IPS-20b (cell line): ENCODE measurements around the gene GPR107.
A peak's percentile ranks its signal among the peaks of the same experiment; 100 is the strongest.

ENCODE experiments used
- H3K27ac ChIP-seq: one replicate; pipeline ENCODE4 v1.5.1; 2013; ENCODE audit warnings: low read length
- H3K27me3 ChIP-seq: 2 replicates; pipeline ENCODE4 v1.6.1; 2013; ENCODE audit warnings: mild to moderate bottlenecking, low read length, inconsistent platforms; ENCODE audit not compliant: insufficient read depth
- H3K36me3 ChIP-seq: 2 replicates; pipeline ENCODE4 v1.6.1; 2013; ENCODE audit warnings: low read depth, mild to moderate bottlenecking, inconsistent platforms, low read length, moderate library complexity; ENCODE audit not compliant: insufficient read depth
- H3K4me1 ChIP-seq: 2 replicates; pipeline ENCODE4 v1.6.1; 2013; ENCODE audit warnings: mild to moderate bottlenecking, control low read depth, inconsistent platforms, low read length, moderate library complexity; ENCODE audit not compliant: insufficient read depth
- H3K4me3 ChIP-seq: 2 replicates; pipeline ENCODE4 v1.5.1; 2013; ENCODE audit warnings: mild to moderate bottlenecking, low read length, inconsistent platforms
- H3K9ac ChIP-seq: 2 replicates; pipeline ENCODE4 v1.6.1; 2013; ENCODE audit warnings: low read depth, mild to moderate bottlenecking, inconsistent platforms, low read length, moderate library complexity
- H3K9me3 ChIP-seq: 2 replicates; pipeline ENCODE4 v1.6.1; 2013; ENCODE audit warnings: mild to moderate bottlenecking, low read depth, low read length, inconsistent platforms; ENCODE audit not compliant: insufficient read depth

GPR107 gene

GRCh38 chr9:130045725-130046450 is 7.8 kb upstream of the GPR107 start:
- Histone ChIP-seq H3K27ac (no peak overlapping the region), H3K36me3 (no peaks in the 10 kb centered on the region), H3K4me3 (no peak overlapping the region), H3K27me3 (peaks cover 22% of the 10 kb centered on the region), H3K9ac (no peak overlapping the region), H3K4me1 (peaks cover 11% of the 10 kb centered on the region; the same call in 1 of the 2 replicates), H3K9me3 (no peaks in the 10 kb centered on the region)

GRCh38 chr9:130049431-130050210 is 4.1 kb upstream of the GPR107 start:
- Histone ChIP-seq H3K4me1 (peaks cover 9% of the 10 kb centered on the region; the same call in 1 of the 2 replicates), H3K9me3 (no peaks in the 10 kb centered on the region), H3K9ac (no peak overlapping the region), H3K36me3 (no peaks in the 10 kb centered on the region), H3K4me3 (no peak overlapping the region), H3K27me3 (no peaks in the 10 kb centered on the region), H3K27ac (no peak overlapping the region)

- Histone ChIP-seq H3K9me3 (no peaks in the 10 kb centered on the region), H3K4me1 (peaks cover 8% of the 10 kb centered on the region; the same call in 1 of the 2 replicates), H3K4me3 (no peak overlapping the region), H3K27ac (no peak overlapping the region), H3K9ac (no peak overlapping the region), H3K36me3 (no peaks in the 10 kb centered on the region), H3K27me3 (no peaks in the 10 kb centered on the region)
These were observed 3.2 kb upstream of the GPR107 start for GRCh38 chr9:130050462-130050861.

- no peak overlapping the region for H3K4me3 ChIP-seq
- no peaks in the 10 kb centered on the region for H3K27me3 ChIP-seq
- H3K9ac ChIP-seq: no peak overlapping the region
- no peaks in the 10 kb centered on the region for H3K9me3 ChIP-seq
- no peak overlapping the region for H3K27ac ChIP-seq
- no peaks in the 10 kb centered on the region for H3K36me3 ChIP-seq
- peaks cover 8% of the 10 kb centered on the region; the same call in 1 of the 2 replicates for H3K4me1 ChIP-seq
These were observed 1.9 kb upstream of the GPR107 start for GRCh38 chr9:130051855-130052254.

GRCh38 chr9:130053109-130053503 is 600 bp upstream of the GPR107 start:
- peak overlapping the region; percentile 67 for H3K27ac ChIP-seq
- H3K4me3 ChIP-seq: peak overlapping the region; percentile 88

GRCh38 chr9:130054325-130054786 is 650 bp downstream of the GPR107 start:
- H3K4me3 ChIP-seq: peak overlapping the region; percentile 88
- H3K4me1 ChIP-seq: 0 out of 2 replicates have a peak, but pooled peaks cover 4% of the 10 kb centered on the region
- H3K36me3 ChIP-seq: no peaks in the 10 kb centered on the region
- H3K9ac ChIP-seq: peak overlapping the region; percentile 82
- peak overlapping the region; percentile 67 for H3K27ac ChIP-seq
- no peaks in the 10 kb centered on the region for H3K9me3 ChIP-seq
- no peaks in the 10 kb centered on the region for H3K27me3 ChIP-seq

More at GRCh38 chr9:130053109-130053503, 600 bp upstream of the GPR107 start:
- Histone ChIP-seq H3K9me3 (no peaks in the 10 kb centered on the region), H3K36me3 (no peaks in the 10 kb centered on the region), H3K4me1 (peaks cover 8% of the 10 kb centered on the region; the same call in 1 of the 2 replicates), H3K27me3 (no peaks in the 10 kb centered on the region), H3K9ac (peak overlapping the region; percentile 82; the same call in 1 of the 2 replicates)

- Histone ChIP-seq H3K27ac (no peak overlapping the region), H3K36me3 (no peaks in the 10 kb centered on the region), H3K9ac (peak overlapping the region; percentile 82; the same call in 1 of the 2 replicates), H3K4me3 (peak overlapping the region; percentile 88), H3K9me3 (no peaks in the 10 kb centered on the region), H3K27me3 (no peaks in the 10 kb centered on the region), H3K4me1 (0 out of 2 replicates have a peak, but pooled peaks cover 4% of the 10 kb centered on the region)
These were observed 1.1 kb downstream of the GPR107 start for GRCh38 chr9:130054820-130055219.

- no peaks in the 10 kb centered on the region for H3K36me3 ChIP-seq
- no peak overlapping the region for H3K4me3 ChIP-seq
- no peaks in the 10 kb centered on the region for H3K9me3 ChIP-seq
- H3K4me1 ChIP-seq: 0 out of 2 replicates have a peak, but pooled peaks cover 4% of the 10 kb centered on the region
- H3K9ac ChIP-seq: no peak overlapping the region
- no peaks in the 10 kb centered on the region for H3K27me3 ChIP-seq
- H3K27ac ChIP-seq: no peak overlapping the region
These were observed 4.4 kb downstream of the GPR107 start for GRCh38 chr9:130058154-130058553.

GRCh38 chr9:130058887-130059286 is 5.2 kb downstream of the GPR107 start:
- Histone ChIP-seq H3K27ac (no peak overlapping the region), H3K27me3 (no peaks in the 10 kb centered on the region), H3K9me3 (no peaks in the 10 kb centered on the region), H3K9ac (no peak overlapping the region), H3K4me1 (0 out of 2 replicates have a peak, but pooled peaks cover 4% of the 10 kb centered on the region), H3K4me3 (no peak overlapping the region), H3K36me3 (no peaks in the 10 kb centered on the region)

- no peaks in the 10 kb centered on the region for H3K9me3 ChIP-seq
- no peak overlapping the region for H3K27ac ChIP-seq
These were observed 6.6 kb downstream of the GPR107 start for GRCh38 chr9:130060296-130060695.

GRCh38 chr9:130062750-130063149 is 9.0 kb downstream of the GPR107 start:
- no peaks in the 10 kb centered on the region for H3K4me1 ChIP-seq
- no peak overlapping the region for H3K4me3 ChIP-seq

More at GRCh38 chr9:130060296-130060695, 6.6 kb downstream of the GPR107 start:
- Histone ChIP-seq H3K9ac (no peak overlapping the region), H3K36me3 (no peaks in the 10 kb centered on the region), H3K4me3 (no peak overlapping the region), H3K27me3 (no peaks in the 10 kb centered on the region), H3K4me1 (no peaks in the 10 kb centered on the region)

More at GRCh38 chr9:130062750-130063149, 9.0 kb downstream of the GPR107 start:
- no peak overlapping the region for H3K9ac ChIP-seq
- H3K36me3 ChIP-seq: no peaks in the 10 kb centered on the region
- H3K9me3 ChIP-seq: no peaks in the 10 kb centered on the region
- H3K27me3 ChIP-seq: no peaks in the 10 kb centered on the region
- no peak overlapping the region for H3K27ac ChIP-seq
